Left ventricle myocardium inferior (tissue), 1 donor: Measurements from ENCODE around the gene PKNOX2. TPM values are rescaled to one million over a fixed set of nuclear protein-coding genes. Genes with fewer than 3 reads are reported as not detected.

Source experiments
- DNase-seq: peaks from one replicate; pipeline ENCODE4 v3.0.0-alpha.2; 2020
- H3K27ac ChIP-seq: fragments of 200-600 bp; replicated peaks from 2 replicates; pipeline ENCODE4 v1.8.0; 2021
- H3K27me3 ChIP-seq: fragments of 200-600 bp; 2 replicates; pipeline ENCODE4 v1.8.0; 2021; ENCODE audit warnings: low read depth
- H3K36me3 ChIP-seq: fragments of 200-600 bp; 2 replicates; pipeline ENCODE4 v1.8.0; 2021
- H3K4me1 ChIP-seq: fragments of 200-600 bp; 2 replicates; pipeline ENCODE4 v1.8.0; 2021
- H3K4me3 ChIP-seq: fragments of 200-600 bp; 2 replicates; pipeline ENCODE4 v1.8.0; 2021; ENCODE audit warnings: mild to moderate bottlenecking, moderate library complexity
- H3K9me3 ChIP-seq: fragments of 200-600 bp; replicated peaks from 2 replicates; pipeline ENCODE4 v1.8.0; 2021
- intact Hi-C: fragments of 100-400 bp; cut with micrococcal nuclease; formaldehyde crosslinking; loops from one replicate; pipeline ENCODE4 v1.11.0; 2022
- total RNA-seq: library from RNA; stranded (reverse); fragmentation: NEBNext Ultra II Directional; extraction: Animal tissue kit (Norgen Biotek cat#: 25700); gene quantifications from one replicate; pipeline ENCODE4 v1.2.1, GENCODE V29; 2021
- TF ChIP-seq, protein P1 (sequence below): fragments of 200-600 bp; IDR thresholded peaks from 2 replicates; pipeline ENCODE4 v1.8.0; 2021; ENCODE audit warnings: antibody characterized with exemption, mild to moderate bottlenecking, borderline replicate concordance
- donor health status: DM: no; HTN: yes; CAD: no; lungs with severe emphysema.

Gene PKNOX2
- total RNA-seq, 1 donor from 2014 or later: 6.2 TPM

- DNase-seq: peak; percentile 72
- intact Hi-C loops: no loop called here
- Histone ChIP-seq H3K4me3 (peak overlapping the region; percentile 45), H3K4me1 (peaks cover 17% of the 10 kb centered on the region), H3K27me3 (no peaks in the 10 kb centered on the region), H3K27ac (peak overlapping the region; percentile 83), H3K36me3 (no peaks in the 10 kb centered on the region), H3K9me3 (no peaks in the 10 kb centered on the region)
- TF ChIP-seq, protein P1, sequence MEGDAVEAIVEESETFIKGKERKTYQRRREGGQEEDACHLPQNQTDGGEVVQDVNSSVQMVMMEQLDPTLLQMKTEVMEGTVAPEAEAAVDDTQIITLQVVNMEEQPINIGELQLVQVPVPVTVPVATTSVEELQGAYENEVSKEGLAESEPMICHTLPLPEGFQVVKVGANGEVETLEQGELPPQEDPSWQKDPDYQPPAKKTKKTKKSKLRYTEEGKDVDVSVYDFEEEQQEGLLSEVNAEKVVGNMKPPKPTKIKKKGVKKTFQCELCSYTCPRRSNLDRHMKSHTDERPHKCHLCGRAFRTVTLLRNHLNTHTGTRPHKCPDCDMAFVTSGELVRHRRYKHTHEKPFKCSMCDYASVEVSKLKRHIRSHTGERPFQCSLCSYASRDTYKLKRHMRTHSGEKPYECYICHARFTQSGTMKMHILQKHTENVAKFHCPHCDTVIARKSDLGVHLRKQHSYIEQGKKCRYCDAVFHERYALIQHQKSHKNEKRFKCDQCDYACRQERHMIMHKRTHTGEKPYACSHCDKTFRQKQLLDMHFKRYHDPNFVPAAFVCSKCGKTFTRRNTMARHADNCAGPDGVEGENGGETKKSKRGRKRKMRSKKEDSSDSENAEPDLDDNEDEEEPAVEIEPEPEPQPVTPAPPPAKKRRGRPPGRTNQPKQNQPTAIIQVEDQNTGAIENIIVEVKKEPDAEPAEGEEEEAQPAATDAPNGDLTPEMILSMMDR: no peak
Observed at GRCh38 chr11:125451400-125452124, 287.0 kb downstream of the PKNOX2 start.

DNA sequence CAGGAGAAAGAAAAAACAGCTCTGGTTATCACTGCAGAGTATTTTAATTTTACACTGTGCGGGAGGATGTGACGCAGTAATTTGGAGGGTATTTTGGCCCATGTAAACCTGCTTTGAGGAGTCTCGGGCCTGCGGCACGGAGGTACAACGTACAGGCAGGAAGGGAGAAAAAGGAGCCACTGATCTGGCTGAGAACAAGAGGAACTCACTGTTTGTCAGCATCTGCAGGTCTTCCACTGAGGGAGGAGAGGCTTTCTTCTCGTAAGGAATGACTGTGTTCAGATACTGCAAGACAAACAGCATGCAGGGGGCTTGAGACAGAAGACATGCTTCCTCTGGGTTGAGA is 287.5 kb downstream of the PKNOX2 start:
- no peak for DNase-seq
- intact Hi-C loops: no loop called here
- no peaks in the 10 kb centered on the region for H3K36me3 ChIP-seq
- H3K4me3 ChIP-seq: peak overlapping the region; percentile 45
- TF ChIP-seq, protein P1: no peak
- peaks cover 17% of the 10 kb centered on the region for H3K4me1 ChIP-seq
- H3K27ac ChIP-seq: peak overlapping the region; percentile 83
- H3K27me3 ChIP-seq: no peaks in the 10 kb centered on the region
- H3K9me3 ChIP-seq: no peaks in the 10 kb centered on the region

DNA sequence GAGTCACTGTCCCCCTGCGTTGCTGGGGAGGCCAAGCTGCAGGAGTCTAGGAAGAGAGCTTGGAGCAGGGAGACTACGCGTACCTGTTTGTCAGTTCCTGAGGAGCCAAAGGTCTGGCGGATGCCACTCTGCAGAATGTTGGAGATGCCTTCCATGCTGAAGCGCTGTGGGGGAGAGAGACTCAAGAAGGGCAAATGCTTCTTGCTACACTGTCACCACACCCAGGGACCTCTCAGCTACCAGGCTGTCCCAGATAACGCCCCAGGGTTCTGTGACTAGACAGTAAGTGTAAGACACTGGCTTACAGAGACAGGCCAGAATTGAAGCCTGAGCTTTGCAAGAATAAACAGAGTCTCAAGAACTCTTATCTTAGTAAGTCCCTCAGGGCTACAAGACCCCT is 289.5 kb downstream of the PKNOX2 start:
- Histone ChIP-seq H3K9me3 (no peaks in the 10 kb centered on the region), H3K27ac (no peak overlapping the region), H3K27me3 (no peaks in the 10 kb centered on the region), H3K36me3 (no peaks in the 10 kb centered on the region), H3K4me3 (no peak overlapping the region), H3K4me1 (peaks cover 29% of the 10 kb centered on the region)
- no peak for DNase-seq
- TF ChIP-seq, protein P1: no peak
- intact Hi-C loops: no loop called here

DNA sequence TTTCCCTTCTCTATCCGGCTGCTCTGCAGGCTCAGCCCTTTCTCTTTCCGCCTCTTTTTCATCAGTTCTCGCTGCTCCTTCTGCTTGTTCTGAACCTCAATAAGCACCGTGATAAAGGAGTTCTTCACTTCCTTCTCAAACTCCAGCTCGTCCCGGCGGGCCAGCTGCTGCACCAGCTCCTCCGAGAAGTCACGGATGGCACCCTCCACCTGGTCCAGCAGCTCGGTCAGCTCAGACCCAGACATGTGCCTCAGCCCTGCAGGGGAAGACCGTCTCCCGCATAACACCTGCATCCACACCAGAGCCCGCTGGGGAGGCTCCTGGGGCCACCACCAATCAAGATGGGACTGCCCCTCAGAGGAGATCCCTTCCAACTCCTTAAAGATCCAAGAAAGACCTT is 291.3 kb downstream of the PKNOX2 start:
- H3K4me3 ChIP-seq: no peak overlapping the region
- no peaks in the 10 kb centered on the region for H3K36me3 ChIP-seq
- H3K27me3 ChIP-seq: no peaks in the 10 kb centered on the region
- intact Hi-C loops: no loop called here
- no peak for DNase-seq
- peaks cover 28% of the 10 kb centered on the region for H3K4me1 ChIP-seq
- TF ChIP-seq, protein P1: no peak
- no peaks in the 10 kb centered on the region for H3K9me3 ChIP-seq
- no peak overlapping the region for H3K27ac ChIP-seq

- Histone ChIP-seq H3K4me3 (no peak overlapping the region), H3K27me3 (no peaks in the 10 kb centered on the region), H3K36me3 (no peaks in the 10 kb centered on the region), H3K4me1 (peaks cover 11% of the 10 kb centered on the region), H3K9me3 (no peaks in the 10 kb centered on the region), H3K27ac (peak overlapping the region; percentile 84)
- intact Hi-C loops: no loop called here
- TF ChIP-seq, protein P1: no peak
- peak; percentile 72 for DNase-seq
Observed at GRCh38 chr11:125457814-125458343, 293.3 kb downstream of the PKNOX2 start.
